Right lobe of liver (tissue), 6 donors: ENCODE data around the gene CCNF. TPM values are rescaled to one million over a fixed set of nuclear protein-coding genes. Genes with fewer than 3 reads are reported as not detected.

Experiments used
- ATAC-seq, 4 donors: fragments of 200-7000 bp; cut with Tn5 transposase; one replicate each; pipeline ENCODE4 v1.9.1; 2020; ENCODE audit warnings: mild to moderate bottlenecking in 4 of 4, moderate library complexity in 4 of 4
- DNase-seq, 3 donors: peaks; one replicate each; pipeline ENCODE4 v3.0.0-alpha.2; 2020
- H3K27ac ChIP-seq, 3 donors: fragments of 200-600 bp; one replicate each; pipeline ENCODE4 v1.8.0; 2022
- H3K27me3 ChIP-seq, 2 donors: fragments of 200-600 bp; one replicate each; pipeline ENCODE4 v1.8.0; 2022
- H3K36me3 ChIP-seq, 4 donors: fragments of 200-600 bp; sonication (generic) in 1 of 4; one replicate each; pipeline versions ENCODE4 v1.5.1 to v1.8.0; 2017 to 2022; ENCODE audit warnings: control low read depth in 1 of 4
- H3K4me1 ChIP-seq, 4 donors: fragments of 200-600 bp; sonication (generic) in 1 of 4; one replicate each; pipeline versions ENCODE4 v1.5.1 to v1.8.0; 2017 to 2022; ENCODE audit warnings: control low read depth in 1 of 4
- H3K4me3 ChIP-seq, 3 donors: fragments of 200-600 bp; one replicate each; pipeline ENCODE4 v1.8.0; 2022
- H3K9me3 ChIP-seq, 4 donors: fragments of 200-600 bp; sonication (generic) in 1 of 4; one replicate each; pipeline versions ENCODE4 v1.5.1 to v1.8.0; 2017 to 2022; ENCODE audit warnings: control low read depth in 1 of 4
- POLR2A ChIP-seq: fragments of 450-650 bp; IDR thresholded peaks from one replicate; pipeline ENCODE4 v1.6.1; 2017; ENCODE audit warnings: antibody characterized with exemption, mild to moderate bottlenecking
- WGBS: methylation state at CpG from one replicate; pipeline ENCODE4 v1.1.6; 2018; ENCODE audit warnings: low coverage, low lambda C conversion rate; ENCODE audit not compliant: insufficient coverage; ENCODE audit errors: missing lambda C conversion rate; 5-methylcytosine and 5-hydroxymethylcytosine counted together
- intact Hi-C, 2 donors: fragments of 100-400 bp; cut with DNase I; formaldehyde crosslinking; loops; one replicate each; pipeline versions ENCODE4 v1.11.2 to v1.14.1; 2022
- total RNA-seq, 6 experiments: library from RNA; depleted of rRNA in 2 of 6; stranded (reverse); fragments of >200 nt in 2 of 6; fragmentation: NEBNext Ultra II Directional in 3 of 6; extraction: Animal tissue kit (Norgen Biotek cat#: 25700) in 3 of 6; gene quantifications; one replicate each; pipeline versions ENCODE4 v1.1.0 to v1.2.4, GENCODE V29; 2016 to 2023
- TF ChIP-seq, protein P1 (sequence below), 4 donors: fragments of 200-600 bp in 3 of 4; fragments of 450-650 bp in 1 of 4; IDR thresholded peaks; one replicate each; pipeline versions ENCODE4 v1.5.1 to v1.8.0; 2016 to 2022; ENCODE audit warnings: antibody characterized with exemption in 4 of 4, mild to moderate bottlenecking in 2 of 4
- donor health status: DM: no; HTN: yes; CAD: no.
- donor health status: DM: no; HTN: no; CAD: no.
- donor health status: DM: no; HTN: no; CAD: no.
- donor health status: DM: no; HTN: yes; CAD: no.
- donor health status: DM: no; HTN: yes; CAD: no.

The CCNF gene
- total RNA-seq, 6 experiments from 2014 or later: 1.3 to 2.7 (median 1.7) TPM

GRCh38 chr16:2457267-2457666 is 28.0 kb downstream of the CCNF start:
- ATAC-seq (no peak), DNase-seq (no peak)
- TF ChIP-seq, protein P1, sequence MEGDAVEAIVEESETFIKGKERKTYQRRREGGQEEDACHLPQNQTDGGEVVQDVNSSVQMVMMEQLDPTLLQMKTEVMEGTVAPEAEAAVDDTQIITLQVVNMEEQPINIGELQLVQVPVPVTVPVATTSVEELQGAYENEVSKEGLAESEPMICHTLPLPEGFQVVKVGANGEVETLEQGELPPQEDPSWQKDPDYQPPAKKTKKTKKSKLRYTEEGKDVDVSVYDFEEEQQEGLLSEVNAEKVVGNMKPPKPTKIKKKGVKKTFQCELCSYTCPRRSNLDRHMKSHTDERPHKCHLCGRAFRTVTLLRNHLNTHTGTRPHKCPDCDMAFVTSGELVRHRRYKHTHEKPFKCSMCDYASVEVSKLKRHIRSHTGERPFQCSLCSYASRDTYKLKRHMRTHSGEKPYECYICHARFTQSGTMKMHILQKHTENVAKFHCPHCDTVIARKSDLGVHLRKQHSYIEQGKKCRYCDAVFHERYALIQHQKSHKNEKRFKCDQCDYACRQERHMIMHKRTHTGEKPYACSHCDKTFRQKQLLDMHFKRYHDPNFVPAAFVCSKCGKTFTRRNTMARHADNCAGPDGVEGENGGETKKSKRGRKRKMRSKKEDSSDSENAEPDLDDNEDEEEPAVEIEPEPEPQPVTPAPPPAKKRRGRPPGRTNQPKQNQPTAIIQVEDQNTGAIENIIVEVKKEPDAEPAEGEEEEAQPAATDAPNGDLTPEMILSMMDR (IDR thresholded peaks at IDR 0.05): no peak
- intact Hi-C loops: no loop called here
- no peaks in the 10 kb centered on the region for H3K27me3 ChIP-seq
- H3K36me3 ChIP-seq: no peaks in the 10 kb centered on the region
- H3K9me3 ChIP-seq: no peaks in the 10 kb centered on the region
- peaks cover 0 to 9% (median 0%) of the 10 kb centered on the region in 4 donors for H3K4me1 ChIP-seq
- H3K27ac ChIP-seq: no peak overlapping the region
- H3K4me3 ChIP-seq: no peak overlapping the region
- WGBS: 79% methylated on average over 6 of the region's 13 CpGs

DNA sequence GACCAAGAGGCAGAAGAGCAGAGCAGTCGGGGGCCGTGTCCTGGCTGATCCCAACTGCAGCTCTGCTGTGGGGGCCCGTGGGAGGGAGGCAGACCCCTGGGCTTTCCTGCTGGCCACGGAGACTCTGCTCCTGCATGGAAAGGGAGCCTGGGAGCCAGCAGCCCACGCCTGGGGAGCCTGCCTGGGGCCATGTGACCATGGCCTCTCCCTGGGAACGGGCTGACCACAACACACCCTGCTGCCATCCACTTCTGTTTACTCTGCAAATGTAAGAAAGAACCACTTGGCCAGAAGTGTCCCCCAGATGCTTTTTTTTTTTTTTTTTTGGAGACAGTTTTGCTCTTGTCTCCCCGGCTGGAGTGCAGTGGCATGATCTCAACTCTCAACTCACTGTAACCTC is 28.7 kb downstream of the CCNF start:
- TF ChIP-seq POLR2A: no peak
- TF ChIP-seq, protein P1 (IDR thresholded peaks at IDR 0.05): no peak
- no peak for DNase-seq
- no peaks in the 10 kb centered on the region for H3K36me3 ChIP-seq
- no peaks in the 10 kb centered on the region for H3K9me3 ChIP-seq
- H3K4me3 ChIP-seq: no peak overlapping the region
- intact Hi-C loops: no loop called here
- no peaks in the 10 kb centered on the region for H3K27me3 ChIP-seq
- WGBS: 95% methylated on average over 3 of the region's 7 CpGs
- ATAC-seq: no peak
- no peak overlapping the region for H3K27ac ChIP-seq
- peaks cover 0 to 9% (median 0%) of the 10 kb centered on the region in 4 donors for H3K4me1 ChIP-seq

- no peak overlapping the region for H3K27ac ChIP-seq
- WGBS: 9% methylated on average over 15 of the region's 18 CpGs
- no peaks in the 10 kb centered on the region for H3K27me3 ChIP-seq
- H3K4me3 ChIP-seq: peak overlapping the region; percentile 38 to 58 (median 46)
- no peaks in the 10 kb centered on the region for H3K36me3 ChIP-seq
- peaks cover 0 to 9% (median 0%) of the 10 kb centered on the region in 4 donors for H3K4me1 ChIP-seq
- H3K9me3 ChIP-seq: no peaks in the 10 kb centered on the region
- intact Hi-C loops: no loop called here
- TF ChIP-seq, protein P1 (IDR thresholded peaks at IDR 0.05): no peak
- TF ChIP-seq POLR2A: no peak
- ATAC-seq: no peak
- peak in 1 of 3 donors; percentile 49 for DNase-seq
Measured at GRCh38 chr16:2458887-2459646, 29.8 kb downstream of the CCNF start.

DNA sequence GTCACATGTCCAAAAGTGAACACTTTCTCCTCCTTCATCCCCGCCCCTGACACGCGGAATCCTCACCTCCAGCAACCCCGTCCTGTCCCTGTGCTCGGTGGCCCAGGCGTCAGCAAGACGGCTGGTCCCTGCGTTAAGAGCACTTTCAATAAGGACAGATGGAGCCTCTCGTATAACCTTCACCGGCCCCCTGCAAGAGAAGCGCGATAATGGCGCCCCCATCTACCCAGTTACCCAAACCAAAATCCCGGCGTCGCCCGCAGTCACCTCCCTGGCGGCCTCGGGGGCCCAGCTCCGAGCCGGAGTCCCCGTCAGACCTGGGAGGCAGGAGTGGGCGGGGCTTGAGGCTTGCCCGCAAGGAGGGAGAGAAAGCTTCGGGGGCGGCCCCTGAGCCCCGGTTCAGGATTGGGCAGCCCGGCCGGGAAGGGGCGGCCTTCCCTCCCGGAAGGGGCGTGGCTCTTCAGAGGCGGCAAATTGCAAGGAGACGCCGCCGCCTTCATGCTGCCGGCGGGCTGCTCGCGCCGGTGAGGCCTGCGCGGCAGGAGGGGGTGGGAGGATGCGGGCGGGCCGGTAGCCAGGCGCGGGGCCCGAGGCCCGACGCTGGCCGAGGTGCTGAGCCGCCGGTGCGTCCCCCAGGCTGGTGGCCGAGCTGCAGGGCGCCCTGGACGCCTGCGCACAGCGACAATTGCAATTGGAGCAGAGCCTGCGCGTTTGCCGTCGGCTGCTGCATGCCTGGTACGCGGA is 30.6 kb downstream of the CCNF start, which contains the start of gene TEDC2:
TSS of gene TEDC2 (plus strand) at position 463 of the 744 bp plus-strand sequence. CDS start at position 499, 36 bp downstream.
- H3K4me1 ChIP-seq: peaks cover 0 to 9% (median 0%) of the 10 kb centered on the region in 4 donors
- ATAC-seq: peak; percentile 98 to 100 (median 99)
- H3K36me3 ChIP-seq: no peaks in the 10 kb centered on the region
- no peaks in the 10 kb centered on the region for H3K9me3 ChIP-seq
- intact Hi-C loops: no loop called here
- TF ChIP-seq, protein P1 (IDR thresholded peaks at IDR 0.05): no peak
- TF ChIP-seq POLR2A: no peak
- H3K27me3 ChIP-seq: no peaks in the 10 kb centered on the region
- H3K27ac ChIP-seq: no peak within 1 kb of the TSS
- H3K4me3 ChIP-seq: peak within 1 kb of the TSS; percentile 38 to 58 (median 46)
- 3% methylated on average over 14 of the region's 66 CpGs for WGBS
- DNase-seq: peak; percentile 97 to 98 (median 97)
